ENCODE measurements around the gene MICAL1. TPM values are rescaled to one million over a fixed set of nuclear protein-coding genes. Genes with fewer than 3 reads are reported as not detected.

The MICAL1 gene
- total RNA-seq, 1 donor from 2014 or later = 32.4 TPM

- Histone ChIP-seq H3K9ac (ENCODE audit: low read depth in 1 of 3, low read length in 3 of 3) (no peak overlapping the region), H3K27ac (ENCODE audit: low read depth, low read length) (no peak overlapping the region)
Measured at GRCh38 chr6:109486068-109486467, 30.5 kb upstream of the MICAL1 start.

GRCh38 chr6:109485266-109485935, 29.8 kb upstream of the MICAL1 start:
- peaks cover 0 to 12% (median 10%) of the 10 kb centered on the region in 3 donors for H3K36me3 ChIP-seq (ENCODE audit: control insufficient read depth in 3 of 3, insufficient read depth in 3 of 3, low read length in 3 of 3)
- no peaks in the 10 kb centered on the region for H3K27me3 ChIP-seq (ENCODE audit: control insufficient read depth in 3 of 3, insufficient read depth in 3 of 3, low read length in 3 of 3)
- no peak overlapping the region for H3K4me3 ChIP-seq (ENCODE audit: low read length in 3 of 3)
- peaks cover 19 to 22% (median 20%) of the 10 kb centered on the region in 3 donors for H3K4me1 ChIP-seq (ENCODE audit: control insufficient read depth in 3 of 3, insufficient read depth in 3 of 3, low read length in 3 of 3)
- H3K27ac ChIP-seq (ENCODE audit: low read depth, low read length) = no peak overlapping the region
- H3K9me3 ChIP-seq (ENCODE audit: control insufficient read depth in 3 of 3, low read length in 3 of 3) = no peaks in the 10 kb centered on the region
- no peak overlapping the region for H3K9ac ChIP-seq (ENCODE audit: low read depth in 1 of 3, low read length in 3 of 3)

More at GRCh38 chr6:109486068-109486467, 30.5 kb upstream of the MICAL1 start:
- Histone ChIP-seq H3K36me3 (ENCODE audit: control insufficient read depth in 3 of 3, insufficient read depth in 3 of 3, low read length in 3 of 3) (peaks cover 0 to 7% (median 6%) of the 10 kb centered on the region in 3 donors), H3K4me1 (ENCODE audit: control insufficient read depth in 3 of 3, insufficient read depth in 3 of 3, low read length in 3 of 3) (peaks cover 13 to 15% (median 13%) of the 10 kb centered on the region in 3 donors), H3K9me3 (ENCODE audit: control insufficient read depth in 3 of 3, low read length in 3 of 3) (no peaks in the 10 kb centered on the region), H3K4me3 (ENCODE audit: low read length in 3 of 3) (no peak overlapping the region), H3K27me3 (ENCODE audit: control insufficient read depth in 3 of 3, insufficient read depth in 3 of 3, low read length in 3 of 3) (no peaks in the 10 kb centered on the region)

GRCh38 chr6:109484122-109484521, 28.6 kb upstream of the MICAL1 start:
- peak overlapping the region in 2 of 3 donors; percentile 65 to 75 for H3K9ac ChIP-seq (ENCODE audit: low read depth in 1 of 3, low read length in 3 of 3)
- peaks cover 26 to 30% (median 29%) of the 10 kb centered on the region in 3 donors for H3K4me1 ChIP-seq (ENCODE audit: control insufficient read depth in 3 of 3, insufficient read depth in 3 of 3, low read length in 3 of 3)
- H3K36me3 ChIP-seq (ENCODE audit: control insufficient read depth in 3 of 3, insufficient read depth in 3 of 3, low read length in 3 of 3) = peaks cover 0 to 16% (median 10%) of the 10 kb centered on the region in 3 donors
- H3K9me3 ChIP-seq (ENCODE audit: control insufficient read depth in 3 of 3, low read length in 3 of 3) = no peaks in the 10 kb centered on the region
- H3K4me3 ChIP-seq (ENCODE audit: low read length in 3 of 3) = peak overlapping the region in 2 of 3 donors; percentile 69 to 80
- H3K27me3 ChIP-seq (ENCODE audit: control insufficient read depth in 3 of 3, insufficient read depth in 3 of 3, low read length in 3 of 3) = no peaks in the 10 kb centered on the region
- no peak overlapping the region for H3K27ac ChIP-seq (ENCODE audit: low read depth, low read length)

GRCh38 chr6:109483735-109484057, 28.1 kb upstream of the MICAL1 start:
- peak overlapping the region; percentile 65 to 75 (median 71) for H3K9ac ChIP-seq (ENCODE audit: low read depth in 1 of 3, low read length in 3 of 3)
- no peaks in the 10 kb centered on the region for H3K9me3 ChIP-seq (ENCODE audit: control insufficient read depth in 3 of 3, low read length in 3 of 3)
- H3K27me3 ChIP-seq (ENCODE audit: control insufficient read depth in 3 of 3, insufficient read depth in 3 of 3, low read length in 3 of 3) = no peaks in the 10 kb centered on the region
- H3K4me3 ChIP-seq (ENCODE audit: low read length in 3 of 3) = peak overlapping the region; percentile 63 to 80 (median 69)
- H3K27ac ChIP-seq (ENCODE audit: low read depth, low read length) = no peak overlapping the region
- H3K36me3 ChIP-seq (ENCODE audit: control insufficient read depth in 3 of 3, insufficient read depth in 3 of 3, low read length in 3 of 3) = peaks cover 0 to 16% (median 10%) of the 10 kb centered on the region in 3 donors
- H3K4me1 ChIP-seq (ENCODE audit: control insufficient read depth in 3 of 3, insufficient read depth in 3 of 3, low read length in 3 of 3) = peaks cover 28 to 32% (median 30%) of the 10 kb centered on the region in 3 donors

- peak within 1 kb of the TSS; percentile 70 to 91 (median 78) for H3K9ac ChIP-seq (ENCODE audit: low read depth in 1 of 3, low read length in 3 of 3)
- peaks cover 28 to 32% (median 30%) of the 10 kb centered on the region in 3 donors for H3K4me1 ChIP-seq (ENCODE audit: control insufficient read depth in 3 of 3, insufficient read depth in 3 of 3, low read length in 3 of 3)
- H3K27ac ChIP-seq (ENCODE audit: low read depth, low read length) = peak within 1 kb of the TSS; percentile 49
- no peaks in the 10 kb centered on the region for H3K9me3 ChIP-seq (ENCODE audit: control insufficient read depth in 3 of 3, low read length in 3 of 3)
- no peaks in the 10 kb centered on the region for H3K27me3 ChIP-seq (ENCODE audit: control insufficient read depth in 3 of 3, insufficient read depth in 3 of 3, low read length in 3 of 3)
- peak within 1 kb of the TSS; percentile 75 to 92 (median 78) for H3K4me3 ChIP-seq (ENCODE audit: low read length in 3 of 3)
- peaks cover 0 to 16% (median 10%) of the 10 kb centered on the region in 3 donors for H3K36me3 ChIP-seq (ENCODE audit: control insufficient read depth in 3 of 3, insufficient read depth in 3 of 3, low read length in 3 of 3)
Measured at GRCh38 chr6:109482905-109483734, 27.5 kb upstream of the MICAL1 start, which contains the start of gene ZBTB24. Gene ZBTB24, minus strand, starts transcription at chr6:109483219. Its CDS starts 1,193 bp downstream, at chr6:109482026.

- Histone ChIP-seq H3K4me3 (ENCODE audit: low read length in 3 of 3) (peak overlapping the region; percentile 30 to 55 (median 32)), H3K36me3 (ENCODE audit: control insufficient read depth in 3 of 3, insufficient read depth in 3 of 3, low read length in 3 of 3) (peaks cover 12 to 16% (median 13%) of the 10 kb centered on the region in 3 donors), H3K27me3 (ENCODE audit: control insufficient read depth in 3 of 3, insufficient read depth in 3 of 3, low read length in 3 of 3) (no peaks in the 10 kb centered on the region), H3K9me3 (ENCODE audit: control insufficient read depth in 3 of 3, low read length in 3 of 3) (no peaks in the 10 kb centered on the region), H3K9ac (ENCODE audit: low read depth in 1 of 3, low read length in 3 of 3) (no peak overlapping the region), H3K27ac (ENCODE audit: low read depth, low read length) (no peak overlapping the region), H3K4me1 (ENCODE audit: control insufficient read depth in 3 of 3, insufficient read depth in 3 of 3, low read length in 3 of 3) (peaks cover 30 to 40% (median 31%) of the 10 kb centered on the region in 3 donors)
Measured at GRCh38 chr6:109480993-109481480, 25.5 kb upstream of the MICAL1 start.

GRCh38 chr6:109478841-109479624, 23.5 kb upstream of the MICAL1 start:
- H3K9me3 ChIP-seq (ENCODE audit: control insufficient read depth in 3 of 3, low read length in 3 of 3) = no peaks in the 10 kb centered on the region
- no peaks in the 10 kb centered on the region for H3K27me3 ChIP-seq (ENCODE audit: control insufficient read depth in 3 of 3, insufficient read depth in 3 of 3, low read length in 3 of 3)
- H3K4me3 ChIP-seq (ENCODE audit: low read length in 3 of 3) = no peak overlapping the region
- no peak overlapping the region for H3K9ac ChIP-seq (ENCODE audit: low read depth in 1 of 3, low read length in 3 of 3)
- peaks cover 20 to 27% (median 26%) of the 10 kb centered on the region in 3 donors for H3K36me3 ChIP-seq (ENCODE audit: control insufficient read depth in 3 of 3, insufficient read depth in 3 of 3, low read length in 3 of 3)
- no peak overlapping the region for H3K27ac ChIP-seq (ENCODE audit: low read depth, low read length)
- H3K4me1 ChIP-seq (ENCODE audit: control insufficient read depth in 3 of 3, insufficient read depth in 3 of 3, low read length in 3 of 3) = peaks cover 30 to 40% (median 31%) of the 10 kb centered on the region in 3 donors

GRCh38 chr6:109478222-109478805, 22.7 kb upstream of the MICAL1 start:
- H3K9me3 ChIP-seq (ENCODE audit: control insufficient read depth in 3 of 3, low read length in 3 of 3) = no peaks in the 10 kb centered on the region
- H3K9ac ChIP-seq (ENCODE audit: low read depth in 1 of 3, low read length in 3 of 3) = no peak overlapping the region
- peaks cover 26 to 35% (median 30%) of the 10 kb centered on the region in 3 donors for H3K4me1 ChIP-seq (ENCODE audit: control insufficient read depth in 3 of 3, insufficient read depth in 3 of 3, low read length in 3 of 3)
- no peak overlapping the region for H3K27ac ChIP-seq (ENCODE audit: low read depth, low read length)
- no peaks in the 10 kb centered on the region for H3K27me3 ChIP-seq (ENCODE audit: control insufficient read depth in 3 of 3, insufficient read depth in 3 of 3, low read length in 3 of 3)
- H3K4me3 ChIP-seq (ENCODE audit: low read length in 3 of 3) = no peak overlapping the region
- H3K36me3 ChIP-seq (ENCODE audit: control insufficient read depth in 3 of 3, insufficient read depth in 3 of 3, low read length in 3 of 3) = peaks cover 26 to 34% (median 29%) of the 10 kb centered on the region in 3 donors

- H3K4me3 ChIP-seq (ENCODE audit: low read length in 3 of 3) = no peak overlapping the region
- no peaks in the 10 kb centered on the region for H3K27me3 ChIP-seq (ENCODE audit: control insufficient read depth in 3 of 3, insufficient read depth in 3 of 3, low read length in 3 of 3)
- H3K36me3 ChIP-seq (ENCODE audit: control insufficient read depth in 3 of 3, insufficient read depth in 3 of 3, low read length in 3 of 3) = peaks cover 31 to 40% (median 34%) of the 10 kb centered on the region in 3 donors
- H3K9me3 ChIP-seq (ENCODE audit: control insufficient read depth in 3 of 3, low read length in 3 of 3) = no peaks in the 10 kb centered on the region
- no peak overlapping the region for H3K9ac ChIP-seq (ENCODE audit: low read depth in 1 of 3, low read length in 3 of 3)
- peaks cover 26 to 35% (median 30%) of the 10 kb centered on the region in 3 donors for H3K4me1 ChIP-seq (ENCODE audit: control insufficient read depth in 3 of 3, insufficient read depth in 3 of 3, low read length in 3 of 3)
- no peak overlapping the region for H3K27ac ChIP-seq (ENCODE audit: low read depth, low read length)
Measured at GRCh38 chr6:109477725-109478124, 22.2 kb upstream of the MICAL1 start.

All from skeletal muscle tissue (tissue), 4 donors.